NCI-H82 treated with DMSO at 0.1 percent for 48 hours (cell line): Measurements from ENCODE around the gene AMN.
"Not testable (repeated sequence)": the region's sequence is repeated elsewhere in the genome, so short reads cannot be mapped to it uniquely, and the experiment has no call there.

ENCODE experiments used
- DNase-seq: peaks from one replicate; lab custom pipeline; 2025; ENCODE audit not compliant: unreplicated experiment; lab: John Stamatoyannopoulos, UW

Gene AMN

DNA sequence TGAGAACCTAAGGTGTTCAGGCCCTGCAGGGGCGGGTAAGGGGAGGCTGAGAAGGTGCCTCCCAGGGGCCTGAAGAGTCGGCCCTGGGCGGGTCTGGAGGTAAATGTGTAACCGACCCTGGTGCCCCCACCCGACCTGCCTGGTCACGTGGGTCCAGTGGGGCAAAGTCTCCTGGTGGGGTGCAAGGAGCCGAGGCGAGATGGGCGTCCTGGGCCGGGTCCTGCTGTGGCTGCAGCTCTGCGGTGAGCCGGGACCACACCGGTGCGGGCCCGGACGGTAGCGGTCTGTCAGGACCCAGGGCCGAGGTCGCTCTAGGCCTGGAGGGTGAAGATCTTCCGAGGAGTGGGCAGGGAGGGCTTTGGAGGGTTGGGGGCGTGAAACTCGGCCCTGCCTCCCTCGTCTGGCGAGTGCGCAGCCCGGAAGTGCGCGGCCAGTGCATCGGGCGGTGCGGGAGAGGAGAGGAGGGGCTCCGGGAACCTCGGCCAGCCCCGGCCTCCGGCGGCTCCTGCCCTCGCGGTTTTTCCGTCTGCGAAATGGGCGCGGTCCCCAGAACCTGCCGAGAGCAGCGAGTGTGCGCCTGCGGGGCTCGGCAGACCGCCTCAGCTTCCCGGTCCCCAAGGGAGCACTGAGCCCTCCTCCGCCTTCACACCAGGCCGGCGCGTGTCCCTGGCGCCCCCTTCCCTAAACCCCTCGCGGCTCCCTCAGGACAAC, at the start of gene AMN:
Gene AMN (plus strand): TSS at position 174 of the 711 bp plus-strand sequence. CDS start 26 bp downstream, at position 200.
- no peak for DNase-seq

- no peak for DNase-seq
Observed at GRCh38 chr14:102873131-102873530, 49.3 kb upstream of the AMN start.

DNA sequence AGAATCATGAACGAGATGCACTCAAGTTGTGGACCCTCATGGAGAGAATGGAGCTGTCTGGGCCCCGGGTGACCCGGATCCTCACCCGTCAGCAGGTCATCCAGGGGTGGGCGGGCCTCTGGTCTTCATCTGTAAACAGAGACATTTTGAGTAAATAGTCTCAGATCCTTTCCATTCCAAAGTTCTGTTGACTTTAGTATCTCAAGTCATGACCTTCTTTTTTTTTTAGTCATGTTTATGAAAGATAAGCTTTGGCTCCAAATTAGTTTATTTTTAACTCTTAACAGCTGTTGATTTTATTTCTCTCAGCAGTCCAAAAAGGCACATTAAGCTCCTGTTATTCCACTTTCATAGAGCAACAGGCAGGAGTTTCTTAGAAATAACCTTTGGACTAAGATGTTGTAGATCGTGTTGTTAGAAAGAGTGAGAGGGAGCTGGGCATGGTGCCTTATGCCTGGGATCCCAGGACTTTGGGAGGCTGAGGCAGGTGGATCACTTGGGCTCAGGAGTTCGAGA, 48.9 kb upstream of the AMN start:
- DNase-seq: no peak

- DNase-seq: no peak
Observed at GRCh38 chr14:102875652-102876051, 46.8 kb upstream of the AMN start.

DNA sequence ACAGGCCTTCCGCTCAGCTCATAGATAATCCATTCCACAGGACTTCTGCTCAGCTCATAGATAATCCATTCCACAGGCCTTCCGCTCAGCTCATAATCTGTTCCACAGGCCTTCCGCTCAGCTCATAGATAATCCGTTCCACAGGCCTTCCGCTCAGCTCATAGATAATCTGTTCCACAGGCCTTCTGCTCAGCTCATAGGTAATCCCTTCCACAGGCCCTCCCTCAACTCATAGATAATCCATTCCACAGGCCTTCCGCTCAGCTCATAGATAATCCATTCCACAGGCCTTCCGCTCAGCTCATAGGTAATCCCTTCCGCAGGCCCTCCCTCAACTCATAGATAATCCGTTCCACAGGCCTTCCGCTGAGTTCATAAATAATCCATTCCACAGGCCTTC, 45.0 kb upstream of the AMN start:
- DNase-seq: peak; percentile 6

GRCh38 chr14:102878174-102878969, 44.1 kb upstream of the AMN start:
- no peak for DNase-seq

DNA sequence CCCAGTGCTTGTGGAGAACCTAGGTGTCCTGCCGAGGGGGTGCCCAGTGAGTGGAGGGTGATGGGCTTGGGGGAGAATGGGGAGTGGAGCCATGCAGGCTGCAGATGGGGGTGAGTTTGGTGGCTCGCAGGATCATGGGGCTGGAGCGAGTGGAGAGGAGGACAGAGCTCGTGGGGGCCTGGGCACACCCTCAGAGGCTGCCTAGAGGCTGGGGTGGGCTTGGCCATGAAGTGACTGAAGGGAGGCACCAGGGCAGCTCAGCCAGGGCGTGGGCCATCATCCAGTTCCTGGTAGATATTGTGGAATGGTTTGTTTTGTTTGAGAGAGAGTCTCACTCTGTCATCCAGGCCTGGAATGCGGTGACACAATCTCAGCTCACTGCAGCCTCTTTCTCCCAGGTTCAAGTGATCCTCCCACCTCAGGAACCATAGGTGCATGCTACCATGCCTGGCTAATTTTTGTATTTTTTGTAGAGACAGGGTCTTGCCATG, 43.4 kb upstream of the AMN start:
- DNase-seq: no peak

DNA sequence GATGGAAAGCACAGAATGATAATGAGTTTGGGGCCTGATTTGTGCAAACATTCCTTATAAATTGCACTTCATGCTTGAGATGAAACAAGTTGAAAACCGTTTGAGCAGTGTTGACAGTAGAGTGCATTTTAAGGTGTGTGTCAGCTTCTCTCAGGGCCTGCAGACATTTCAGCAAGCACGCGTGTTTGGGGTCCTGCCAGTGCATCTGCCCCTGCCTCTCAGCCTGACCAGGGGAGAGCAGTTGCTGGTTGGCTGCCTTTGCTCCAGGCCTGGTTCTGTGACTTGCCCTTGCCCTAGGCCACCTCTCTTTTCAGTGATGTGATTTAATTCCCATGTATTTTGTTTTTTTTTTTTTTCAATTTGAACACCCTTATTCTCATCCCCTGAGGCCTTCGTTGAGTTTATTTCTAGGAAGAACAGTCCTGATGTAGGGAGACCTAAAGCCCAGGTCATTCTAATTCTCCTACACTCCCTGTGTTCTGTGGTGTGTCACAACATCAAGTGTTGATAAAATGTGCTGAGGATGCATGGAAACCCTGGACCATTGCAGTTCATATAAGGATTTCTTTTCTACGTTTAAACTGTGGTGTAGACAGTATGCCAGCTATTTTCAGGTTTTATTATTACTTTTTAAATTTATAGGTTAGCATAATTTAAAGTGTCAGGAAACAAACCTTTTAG, 40.1 kb upstream of the AMN start:
- DNase-seq: no peak

DNA sequence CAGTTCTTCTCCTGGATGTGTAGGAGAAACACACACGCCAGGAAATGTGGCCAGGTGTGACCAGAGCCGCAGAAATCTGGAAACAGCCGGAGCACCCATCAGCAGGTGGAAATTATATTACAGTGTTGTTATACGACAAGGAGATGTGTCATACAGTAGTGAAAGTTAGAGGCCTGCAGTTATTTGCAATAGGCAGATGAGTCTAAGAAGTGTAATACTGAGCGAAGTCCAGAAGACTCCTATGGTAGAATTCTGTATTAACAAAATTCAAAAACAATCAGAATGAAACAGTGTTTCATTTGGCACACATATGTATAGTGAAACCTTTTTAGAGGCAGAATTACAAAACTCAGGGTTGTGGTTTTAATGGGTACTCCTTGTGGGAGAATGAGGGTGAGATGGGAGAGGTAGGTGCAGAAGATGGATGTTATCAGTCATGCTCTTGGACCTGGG, 39.3 kb upstream of the AMN start:
- DNase-seq: no peak

- no peak for DNase-seq
Observed at GRCh38 chr14:102883554-102883953, 38.9 kb upstream of the AMN start.

GRCh38 chr14:102885737-102886447, 36.6 kb upstream of the AMN start:
- DNase-seq: no peak

DNA sequence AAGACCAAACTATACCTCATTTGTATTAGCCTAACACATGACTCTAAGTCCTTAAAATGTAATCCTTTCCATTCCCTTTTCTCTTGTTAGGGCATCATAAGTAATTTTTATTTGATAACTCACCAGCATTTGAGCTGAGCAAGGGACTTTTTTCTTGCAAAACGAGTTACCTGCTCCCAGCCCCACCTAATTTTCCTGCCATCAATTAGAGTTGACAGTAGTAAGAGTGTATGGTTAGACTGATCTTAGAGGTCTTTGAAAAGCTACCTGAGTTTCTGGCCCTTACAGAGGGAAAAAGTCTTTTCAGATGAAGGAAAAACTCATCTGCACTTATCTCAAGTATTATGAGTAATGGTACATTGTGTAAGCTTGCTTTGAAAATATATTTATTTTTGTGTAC, 33.7 kb upstream of the AMN start:
- DNase-seq: no peak

DNA sequence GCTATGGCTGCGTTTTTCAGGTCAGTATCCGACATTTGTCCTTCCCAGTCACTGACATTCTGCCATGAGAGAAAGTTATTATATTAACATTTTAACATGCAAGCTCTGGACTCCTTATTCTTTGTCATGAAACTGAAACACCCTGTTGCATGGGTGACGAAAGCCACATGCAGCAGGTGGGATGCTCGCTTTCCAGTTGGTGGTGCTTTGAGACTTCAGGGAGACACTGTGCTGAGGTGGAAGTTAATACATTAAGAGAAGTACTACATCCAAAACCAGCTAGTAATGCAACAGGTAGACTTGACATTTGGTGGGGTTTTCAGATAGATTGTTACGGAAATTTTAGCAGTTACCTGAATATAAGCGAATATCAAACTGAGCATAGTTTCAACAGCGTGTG, 32.8 kb upstream of the AMN start:
- DNase-seq: no peak

DNA sequence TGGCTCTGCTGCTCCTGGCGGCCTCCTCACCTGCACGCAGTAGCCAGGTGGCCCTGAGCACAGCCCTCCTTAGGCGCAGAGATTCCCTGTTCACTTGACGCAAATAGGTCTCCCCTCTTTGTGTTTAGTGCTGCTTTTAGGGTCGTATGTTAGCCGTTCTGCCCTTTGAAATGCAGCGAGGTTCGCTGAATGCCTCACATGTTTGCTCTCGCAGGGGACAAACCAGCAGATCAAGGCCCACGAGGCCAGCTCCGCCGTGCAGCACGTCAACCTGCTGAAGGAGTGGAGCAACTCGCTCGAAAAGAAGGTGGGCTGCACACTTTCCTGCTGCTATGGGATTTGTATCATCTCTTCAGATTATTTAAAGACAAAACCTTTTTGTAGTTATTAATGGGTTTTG, 31.4 kb upstream of the AMN start:
- no peak for DNase-seq

GRCh38 chr14:102891556-102891955, 30.9 kb upstream of the AMN start:
- DNase-seq: no peak

DNA sequence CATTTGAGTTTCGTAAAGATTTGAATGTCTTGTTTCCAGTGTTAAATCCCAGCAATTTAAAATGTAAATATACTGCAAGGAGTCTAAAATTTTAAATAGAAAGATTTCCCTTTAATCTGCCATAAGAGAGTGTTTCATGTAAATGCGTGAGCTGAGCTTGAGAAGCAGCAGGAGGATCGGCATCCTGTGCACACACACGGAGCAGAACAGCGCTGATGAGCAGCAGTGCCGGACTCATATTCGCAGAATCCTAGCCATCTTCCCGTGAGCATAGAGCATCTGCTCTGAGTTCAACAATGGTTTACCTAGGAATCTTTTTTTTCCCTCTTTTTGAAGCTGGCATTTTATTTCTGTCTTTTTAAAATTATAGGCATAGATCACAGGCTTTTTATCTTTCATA, 29.8 kb upstream of the AMN start:
- DNase-seq: no peak

- no peak for DNase-seq
Observed at GRCh38 chr14:102893452-102893851, 29.0 kb upstream of the AMN start.

GRCh38 chr14:102896735-102897134, 25.7 kb upstream of the AMN start:
- not testable (repeated sequence) for DNase-seq

GRCh38 chr14:102897299-102898027, 25.0 kb upstream of the AMN start:
- no peak for DNase-seq

DNA sequence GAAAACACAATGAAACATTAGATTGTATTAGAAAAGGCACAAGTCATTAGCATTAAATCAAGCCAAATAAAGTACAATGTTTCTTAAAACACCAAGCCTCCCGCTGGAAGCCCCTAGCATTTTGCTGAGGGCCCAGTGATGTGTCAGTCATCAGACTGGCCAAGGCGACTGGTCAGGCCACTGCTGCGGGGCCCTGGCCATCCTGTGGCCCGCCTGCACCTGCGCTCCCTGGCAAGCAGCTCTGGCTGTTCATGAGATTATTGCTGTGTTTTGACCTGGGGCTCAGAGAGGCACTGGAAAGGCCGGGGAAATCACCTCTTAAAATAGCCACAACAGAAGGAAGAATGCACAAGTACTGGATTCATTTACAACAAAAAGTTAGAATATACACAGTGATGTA, 24.2 kb upstream of the AMN start:
- DNase-seq: no peak
